Endothelial cell of umbilical vein (primary cell): ENCODE data around the gene MGAT4A. TPM values are rescaled to one million over a fixed set of nuclear protein-coding genes. Genes with fewer than 3 reads are reported as not detected.

Source experiments
- BruUV-seq: library from RNA; stranded (reverse); fragments of 400-500 nt; replicated peaks from 2 replicates; lab custom pipeline; 2021; lab: Mats Ljungman, UMichigan
- CTCF ChIA-PET: fragments of 300-600, 350-600 bp; sonication (Branson Sonifier 250); formaldehyde crosslinking; loops from one replicate; lab custom pipeline; 2021; ENCODE audit warnings: antibody characterized with exemption, inconsistent platforms; lab: Charles Lee
- POLR2A ChIA-PET: fragments of 300-600, 350-600 bp; sonication (Branson Sonifier 250); formaldehyde crosslinking; loops from one replicate; lab custom pipeline; 2021; ENCODE audit warnings: antibody characterized with exemption, inconsistent platforms; lab: Charles Lee
- DNase-seq: peaks from one replicate; pipeline ENCODE4 v3.0.0-alpha.2; 2011; ENCODE audit warnings: low read depth, low spot score
- FAIRE-seq: peaks from 2 replicates; lab custom pipeline; 2011; peaks lifted over from hg19 to GRCh38; lab: Jason Lieb, UNC
- H2AFZ ChIP-seq: 2 replicates; pipeline ENCODE4 v1.6.0; 2012; ENCODE audit warnings: low read depth, low read length, control low read depth, inconsistent platforms
- H3K27ac ChIP-seq: 2 replicates; pipeline ENCODE4 v1.5.1; 2011; ENCODE audit warnings: low read depth, mild to moderate bottlenecking, control low read depth, low read length, moderate library complexity; ENCODE audit not compliant: insufficient read depth
- H3K27me3 ChIP-seq, 2 experiments: 2 replicates each; pipeline versions ENCODE4 v1.6.0 to v1.6.1; 2011; ENCODE audit warnings: low read length in 2 of 2, mixed read lengths in 1 of 2; ENCODE audit not compliant: control insufficient read depth in 2 of 2, insufficient read depth in 2 of 2
- H3K36me3 ChIP-seq, 2 experiments: 2 replicates in 1 of 2; 3 replicates in 1 of 2; pipeline ENCODE4 v1.5.1; 2011; ENCODE audit warnings: low read length in 2 of 2, mild to moderate bottlenecking in 1 of 2, moderate library complexity in 1 of 2; ENCODE audit not compliant: control insufficient read depth in 2 of 2, insufficient read depth in 2 of 2; ENCODE audit errors: extremely low read depth in 1 of 2
- H3K4me1 ChIP-seq: 3 replicates; pipeline ENCODE4 v1.5.1; 2011; ENCODE audit warnings: mild to moderate bottlenecking, low read length; ENCODE audit not compliant: control insufficient read depth, insufficient read depth; ENCODE audit errors: extremely low read depth
- H3K4me2 ChIP-seq: 2 replicates; pipeline ENCODE4 v1.6.1; 2011; ENCODE audit warnings: low read length, control low read depth, mixed read lengths; ENCODE audit not compliant: insufficient read depth
- H3K4me3 ChIP-seq, 3 experiments: fragments of 200-600 bp in 1 of 3; sonication (generic), shearing (Covaris generic) in 1 of 3; replicated peaks in 1 of 3; 2 replicates each; pipeline ENCODE4 v1.5.1; 2011 to 2016; ENCODE audit warnings: control low read depth in 3 of 3, low read length in 3 of 3, mild to moderate bottlenecking in 2 of 3, inconsistent platforms in 1 of 3, low read depth in 1 of 3, moderate library complexity in 1 of 3; ENCODE audit not compliant: insufficient read depth in 1 of 3
- H3K79me2 ChIP-seq: 2 replicates; pipeline ENCODE4 v1.6.0; 2012; ENCODE audit warnings: low read length, inconsistent platforms; ENCODE audit not compliant: control insufficient read depth, insufficient read depth
- H3K9ac ChIP-seq: replicated peaks from 2 replicates; pipeline ENCODE3; 2011; ENCODE audit warnings: low read length, control low read depth; ENCODE audit not compliant: insufficient read depth; ENCODE audit errors: extremely low read depth
- H3K9me1 ChIP-seq: replicated peaks from 3 replicates; pipeline ENCODE4 v1.6.0; 2011; ENCODE audit warnings: mild to moderate bottlenecking, low read length; ENCODE audit not compliant: control insufficient read depth, insufficient read depth; ENCODE audit errors: extremely low read depth
- H3K9me3 ChIP-seq: replicated peaks from 2 replicates; pipeline ENCODE4 v1.5.1; 2012; ENCODE audit warnings: low read length, inconsistent platforms; ENCODE audit not compliant: control insufficient read depth, insufficient read depth
- H4K20me1 ChIP-seq: replicated peaks from 2 replicates; pipeline ENCODE3; 2011; ENCODE audit warnings: mild to moderate bottlenecking, low read length; ENCODE audit not compliant: control insufficient read depth, insufficient read depth; ENCODE audit errors: extremely low read depth
- EZH2 ChIP-seq: IDR thresholded peaks from 2 replicates; pipeline ENCODE4 v1.6.1; 2012; ENCODE audit warnings: borderline replicate concordance, low read depth, mild to moderate bottlenecking, moderate library complexity, low read length, inconsistent platforms; ENCODE audit not compliant: severe bottlenecking
- FOS ChIP-seq: IDR thresholded peaks from 2 replicates; pipeline ENCODE4 v1.6.1; 2011; ENCODE audit warnings: mild to moderate bottlenecking, low read length, moderate library complexity, borderline replicate concordance; ENCODE audit not compliant: insufficient read depth
- MAX ChIP-seq: IDR thresholded peaks from 2 replicates; pipeline ENCODE4 v1.6.1; 2011; ENCODE audit not compliant: insufficient read depth, insufficient read length
- MYC ChIP-seq: IDR thresholded peaks from one replicate; pipeline ENCODE4 v1.6.1; 2011; ENCODE audit warnings: mild to moderate bottlenecking, low read depth, low read length
- POLR2A ChIP-seq: IDR thresholded peaks from 2 replicates; pipeline ENCODE4 v1.6.1; 2012; ENCODE audit warnings: low read depth, mild to moderate bottlenecking, control low read depth, low read length
- POLR2AphosphoS5 ChIP-seq: IDR thresholded peaks from 2 replicates; pipeline ENCODE4 v1.6.1; 2012; ENCODE audit warnings: low read depth, mild to moderate bottlenecking, control low read depth, low read length, moderate library complexity; ENCODE audit not compliant: insufficient read depth
- dilution Hi-C: fragments of 300-500 bp; cut with MboI; formaldehyde crosslinking; loops from one replicate; pipeline ENCODE4 v1.15.0; 2019; ENCODE audit warnings: low sequenced_read_pairs; ENCODE audit not compliant: extremely low pct_ligation_motif_present
- intact Hi-C: fragments of 100-400 bp; cut with micrococcal nuclease; formaldehyde crosslinking; loops from one replicate; pipeline ENCODE4 v1.10.0; 2022
- polyA plus RNA-seq, 4 experiments: library from polyadenylated mRNA; depleted of rRNA in 3 of 4; stranded (reverse) in 3 of 4; unstranded in 1 of 4; fragments of >200 nt; gene quantifications; 2 replicates each; pipeline versions ENCODE4 v1.2.1 to v1.2.3, GENCODE V29; 2011 to 2012; ENCODE audit warnings: missing spikeins in 1 of 4
- total RNA-seq: library from RNA; stranded (reverse); gene quantifications from 2 replicates; pipeline ENCODE4 v1.2.3, GENCODE V29; 2021

The MGAT4A gene
- total and polyA plus RNA-seq, 2 donors (not counting 3 experiments of a cell fraction or from before 2014, with no cell fraction given), result 9.2 to 42.2 TPM

- Histone ChIP-seq H3K4me3 (no peak overlapping the region), H3K9me3 (no peaks in the 10 kb centered on the region), H3K36me3 (peaks cover 1 to 8% of the 10 kb centered on the region in 2 experiments), H3K9ac (no peak overlapping the region), H3K27ac (no peak overlapping the region), H2AFZ (no peak overlapping the region), H3K4me2 (no peak overlapping the region), H3K27me3 (no peaks in the 10 kb centered on the region), H3K4me1 (no peaks in the 10 kb centered on the region), H3K79me2 (no peaks in the 10 kb centered on the region), H3K9me1 (no peaks in the 10 kb centered on the region), H4K20me1 (no peaks in the 10 kb centered on the region)
- intact Hi-C loops (no loop called here), dilution Hi-C loops (no loop called here)
- no TSS peak for BruUV-seq
- ChIA-PET POLR2A (interaction anchor here (0.6 kb wide), 1 partner anchor 576 kb away, joined by 3 read pairs; no protein-coding TSS in a partner anchor), CTCF (interaction anchor here (1.4 kb wide), 1 partner anchor 13 kb away, joined by 3 read pairs; no protein-coding TSS in a partner anchor)
- TF ChIP-seq EZH2, result no peak
- TF ChIP-seq POLR2AphosphoS5, result no peak
- no peak for TF ChIP-seq POLR2A
- FAIRE-seq (no peak), DNase-seq (no peak)
Observed at GRCh38 chr2:98592565-98592964, 138.4 kb downstream of the MGAT4A start.

GRCh38 chr2:98589489-98589888 lies 141.4 kb downstream of the MGAT4A start:
- dilution Hi-C loops, result no loop called here
- no peak for FAIRE-seq
- CTCF ChIA-PET, result interaction anchor here (3.0 kb wide), 1 partner anchor 13 kb away, joined by 15 read pairs; no protein-coding TSS in a partner anchor

More at GRCh38 chr2:98589489-98589888, 141.4 kb downstream of the MGAT4A start:
- intact Hi-C loops, result no loop called here
- Histone ChIP-seq H3K4me1 (no peaks in the 10 kb centered on the region), H3K9me3 (no peaks in the 10 kb centered on the region), H2AFZ (no peak overlapping the region), H3K27ac (no peak overlapping the region), H3K9me1 (no peaks in the 10 kb centered on the region), H3K79me2 (no peaks in the 10 kb centered on the region), H3K27me3 (no peaks in the 10 kb centered on the region), H3K4me2 (no peak overlapping the region), H4K20me1 (no peaks in the 10 kb centered on the region), H3K4me3 (no peak overlapping the region), H3K9ac (no peak overlapping the region), H3K36me3 (peaks cover 0 to 8% of the 10 kb centered on the region in 2 experiments)
- no TSS peak for BruUV-seq
- POLR2A ChIA-PET, result no interaction called here
- no peak for DNase-seq
- TF ChIP-seq FOS, result no peak
- no peak for TF ChIP-seq MYC
- no peak for TF ChIP-seq POLR2A
- no peak for TF ChIP-seq POLR2AphosphoS5
- TF ChIP-seq MAX, result no peak
- no peak for TF ChIP-seq EZH2
